NCI-H2196 treated with DMSO at 0.1 percent for 48 hours (cell line): ENCODE measurements around the gene ASPRV1.
"Not testable (repeated sequence)": the region's sequence is repeated elsewhere in the genome, so short reads cannot be mapped to it uniquely, and the experiment has no call there.

Source experiments
- DNase-seq: peaks from one replicate; lab custom pipeline; 2025; ENCODE audit not compliant: unreplicated experiment; lab: John Stamatoyannopoulos, UW

Gene ASPRV1

GRCh38 chr2:69961496-69961895 lies at the start of gene ASPRV1:
Gene ASPRV1 (minus strand): TSS chr2:69961631. CDS start chr2:69961436, 195 bp downstream.
- DNase-seq: no peak

GRCh38 chr2:70010576-70011111 lies 49.2 kb upstream of the ASPRV1 start:
- DNase-seq: no peak

- no peak for DNase-seq
These were observed 48.5 kb upstream of the ASPRV1 start for GRCh38 chr2:70009762-70010575.

GRCh38 chr2:70008290-70008689 lies 46.9 kb upstream of the ASPRV1 start:
- DNase-seq: no peak

GRCh38 chr2:70007151-70007550 lies 45.7 kb upstream of the ASPRV1 start:
- DNase-seq: no peak

- no peak for DNase-seq
These were observed 45.0 kb upstream of the ASPRV1 start for GRCh38 chr2:70006447-70006784.

- DNase-seq: no peak
These were observed 44.5 kb upstream of the ASPRV1 start for GRCh38 chr2:70005752-70006446.

GRCh38 chr2:70005216-70005615 lies 43.8 kb upstream of the ASPRV1 start:
- DNase-seq: no peak

GRCh38 chr2:70003093-70003830 lies 41.8 kb upstream of the ASPRV1 start:
- no peak for DNase-seq

GRCh38 chr2:70002241-70002899 lies 40.9 kb upstream of the ASPRV1 start:
- DNase-seq: no peak

- not testable (repeated sequence) for DNase-seq
These were observed 39.1 kb upstream of the ASPRV1 start for GRCh38 chr2:70000529-70000928.

- DNase-seq: no peak
These were observed 37.3 kb upstream of the ASPRV1 start for GRCh38 chr2:69998761-69999160.

GRCh38 chr2:69997015-69997830 lies 35.8 kb upstream of the ASPRV1 start:
- no peak for DNase-seq

- no peak for DNase-seq
These were observed 34.1 kb upstream of the ASPRV1 start for GRCh38 chr2:69995511-69995910.

GRCh38 chr2:69994166-69994565 lies 32.7 kb upstream of the ASPRV1 start:
- DNase-seq: no peak

GRCh38 chr2:69993708-69994107 lies 32.3 kb upstream of the ASPRV1 start:
- no peak for DNase-seq

GRCh38 chr2:69993048-69993565 lies 31.7 kb upstream of the ASPRV1 start:
- no peak for DNase-seq

- no peak for DNase-seq
These were observed 31.0 kb upstream of the ASPRV1 start for GRCh38 chr2:69992310-69993047.

GRCh38 chr2:69989441-69990105 lies 28.1 kb upstream of the ASPRV1 start:
- DNase-seq: no peak
